Gastrocnemius medialis (tissue), 4 donors: ENCODE data around the gene RAPGEF1. TPM values are rescaled to one million over a fixed set of nuclear protein-coding genes. Genes with fewer than 3 reads are reported as not detected.

ENCODE experiments used
- ATAC-seq, 2 donors: fragments of 150-250 bp; one replicate each; pipeline ENCODE4 v1.9.1; 2016
- DNase-seq, 2 donors: peaks; one replicate each; pipeline ENCODE4 v3.0.0-alpha.2; 2019
- H3K27ac ChIP-seq, 4 donors: fragments of 200-600 bp; sonication (generic); 1 replicate in 1 of 4; 2 replicates in 3 of 4; pipeline ENCODE4 v1.5.1; 2016 to 2018; ENCODE audit warnings: mild to moderate bottlenecking in 2 of 4, moderate library complexity in 1 of 4
- H3K27me3 ChIP-seq, 3 donors: fragments of 200-600 bp; sonication (generic) in 2 of 3; 1 replicate in 1 of 3; 2 replicates in 2 of 3; pipeline versions ENCODE4 v1.5.1 to v1.6.0; 2016 to 2019; ENCODE audit warnings: mild to moderate bottlenecking in 1 of 3, moderate library complexity in 1 of 3
- H3K36me3 ChIP-seq, 2 donors: fragments of 200-600 bp; sonication (generic) in 1 of 2; one replicate each; pipeline ENCODE4 v1.5.1; 2017 to 2018
- H3K4me1 ChIP-seq, 2 donors: fragments of 200-600 bp; sonication (generic) in 1 of 2; one replicate each; pipeline ENCODE4 v1.5.1; 2016 to 2017; ENCODE audit warnings: mild to moderate bottlenecking in 2 of 2
- H3K4me3 ChIP-seq, 4 donors: fragments of 200-600 bp; sonication (generic) in 3 of 4; 1 replicate in 1 of 4; 2 replicates in 3 of 4; pipeline ENCODE4 v1.5.1; 2016 to 2019; ENCODE audit warnings: mild to moderate bottlenecking in 2 of 4
- H3K9me3 ChIP-seq, 3 donors: fragments of 200-600 bp; sonication (generic) in 2 of 3; 1 replicate in 1 of 3; 2 replicates in 2 of 3; pipeline ENCODE4 v1.5.1; 2016 to 2019
- POLR2A ChIP-seq, 2 donors: fragments of 450-650 bp; IDR thresholded peaks; one replicate each; pipeline ENCODE4 v1.6.1; 2017; ENCODE audit warnings: antibody characterized with exemption in 2 of 2, mild to moderate bottlenecking in 2 of 2, moderate library complexity in 2 of 2
- in situ Hi-C, 4 donors: fragments of 200-750 bp; cut with MboI; loops; one replicate each; pipeline versions ENCODE4 v1.15.0 to v1.8.0; 2017; ENCODE audit warnings: low sequenced_read_pairs in 4 of 4
- intact Hi-C: fragments of 100-400 bp; cut with DNase I; formaldehyde crosslinking; loops from one replicate; pipeline ENCODE4 v1.15.1; 2023; ENCODE audit warnings: low total_unique reads
- total RNA-seq, 4 donors: library from RNA; depleted of rRNA; stranded (reverse); fragments of >200 nt; gene quantifications; one replicate each; pipeline versions ENCODE4 v1.1.0 to v1.2.3, GENCODE V29; 2016
- TF ChIP-seq, protein P1 (sequence below), 5 experiments: fragments of 450-650 bp in 3 of 5; fragments of 200-600 bp in 2 of 5; sonication (generic) in 2 of 5; IDR thresholded peaks in 4 of 5; conservative IDR thresholded peaks in 1 of 5; 1 replicate in 4 of 5; 2 replicates in 1 of 5; pipeline ENCODE4 v1.5.1; 2016 to 2019; ENCODE audit warnings: antibody characterized with exemption in 5 of 5, mild to moderate bottlenecking in 3 of 5, moderate library complexity in 3 of 5

The RAPGEF1 gene
- total RNA-seq, 4 donors from 2014 or later, result 123 to 296 (median 217) TPM

DNA sequence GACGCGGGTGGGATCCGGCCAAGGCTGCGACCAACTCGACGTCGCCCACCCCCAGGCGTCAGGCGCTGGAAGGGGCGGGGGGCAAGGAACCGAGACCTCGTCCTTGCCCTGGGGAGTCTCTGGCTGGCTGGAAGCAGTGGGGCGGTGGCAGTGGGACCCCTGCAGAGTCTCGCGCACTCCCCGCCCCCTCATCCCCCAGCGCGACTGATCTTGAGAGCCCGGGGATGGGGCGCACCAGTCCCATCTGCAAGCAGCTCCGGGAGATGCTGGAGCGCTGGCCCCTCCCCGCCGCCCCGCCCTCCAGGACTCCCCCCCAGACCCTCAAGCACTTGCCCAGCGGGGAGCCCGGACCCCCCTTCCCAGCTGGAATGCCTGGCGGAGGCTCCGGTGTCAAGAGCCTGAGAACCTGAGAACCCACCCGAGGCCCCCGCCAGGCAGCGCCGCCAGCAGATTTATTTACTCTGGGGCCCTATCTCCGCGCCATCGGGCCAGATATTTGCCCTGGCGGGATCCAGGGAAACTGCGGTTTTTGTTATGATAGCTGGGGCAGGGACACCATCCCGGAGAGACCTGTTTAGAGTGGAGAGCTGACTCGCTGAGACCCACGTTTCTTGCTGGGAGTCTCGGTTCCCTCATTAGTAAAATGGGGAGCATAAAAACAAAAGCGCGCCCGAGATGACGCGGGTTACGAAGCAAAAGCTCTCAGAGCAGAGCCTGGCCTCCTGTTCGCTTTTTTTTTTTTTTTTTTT is 193.4 kb downstream of the RAPGEF1 start:
- Histone ChIP-seq H3K27ac (no peak overlapping the region), H3K9me3 (peaks cover 0 to 11% (median 4%) of the 10 kb centered on the region in 3 donors), H3K4me3 (peak overlapping the region in 1 of 4 donors; percentile 15), H3K4me1 (peaks cover 0 to 5% of the 10 kb centered on the region in 2 donors), H3K27me3 (peaks cover 40 to 87% (median 53%) of the 10 kb centered on the region in 3 donors), H3K36me3 (no peaks in the 10 kb centered on the region)
- DNase-seq (no peak), ATAC-seq (peak in 1 of 2 donors; percentile 23)
- no peak for TF ChIP-seq POLR2A (IDR thresholded peaks at IDR 0.05)
- TF ChIP-seq, protein P1, sequence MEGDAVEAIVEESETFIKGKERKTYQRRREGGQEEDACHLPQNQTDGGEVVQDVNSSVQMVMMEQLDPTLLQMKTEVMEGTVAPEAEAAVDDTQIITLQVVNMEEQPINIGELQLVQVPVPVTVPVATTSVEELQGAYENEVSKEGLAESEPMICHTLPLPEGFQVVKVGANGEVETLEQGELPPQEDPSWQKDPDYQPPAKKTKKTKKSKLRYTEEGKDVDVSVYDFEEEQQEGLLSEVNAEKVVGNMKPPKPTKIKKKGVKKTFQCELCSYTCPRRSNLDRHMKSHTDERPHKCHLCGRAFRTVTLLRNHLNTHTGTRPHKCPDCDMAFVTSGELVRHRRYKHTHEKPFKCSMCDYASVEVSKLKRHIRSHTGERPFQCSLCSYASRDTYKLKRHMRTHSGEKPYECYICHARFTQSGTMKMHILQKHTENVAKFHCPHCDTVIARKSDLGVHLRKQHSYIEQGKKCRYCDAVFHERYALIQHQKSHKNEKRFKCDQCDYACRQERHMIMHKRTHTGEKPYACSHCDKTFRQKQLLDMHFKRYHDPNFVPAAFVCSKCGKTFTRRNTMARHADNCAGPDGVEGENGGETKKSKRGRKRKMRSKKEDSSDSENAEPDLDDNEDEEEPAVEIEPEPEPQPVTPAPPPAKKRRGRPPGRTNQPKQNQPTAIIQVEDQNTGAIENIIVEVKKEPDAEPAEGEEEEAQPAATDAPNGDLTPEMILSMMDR (IDR thresholded peaks at IDR 0.05 in 4 of 5, conservative IDR thresholded peaks at IDR 0.05 in 1 of 5), result peak in 1 of 5 experiments; percentile 20
- in situ Hi-C loops (no loop called here), intact Hi-C loops (no loop called here)

- H3K27ac ChIP-seq, result no peak overlapping the region
- H3K4me3 ChIP-seq, result no peak overlapping the region
- peaks cover 0 to 11% (median 4%) of the 10 kb centered on the region in 3 donors for H3K9me3 ChIP-seq
- in situ Hi-C loops (no loop called here), intact Hi-C loops (no loop called here)
- peaks cover 0 to 5% of the 10 kb centered on the region in 2 donors for H3K4me1 ChIP-seq
- DNase-seq, result no peak
- TF ChIP-seq POLR2A (IDR thresholded peaks at IDR 0.05), result no peak
- TF ChIP-seq, protein P1 (IDR thresholded peaks at IDR 0.05 in 4 of 5, conservative IDR thresholded peaks at IDR 0.05 in 1 of 5), result no peak
- peaks cover 40 to 81% (median 53%) of the 10 kb centered on the region in 3 donors for H3K27me3 ChIP-seq
- no peaks in the 10 kb centered on the region for H3K36me3 ChIP-seq
- ATAC-seq, result no peak
Observed at GRCh38 chr9:131545786-131546335, 194.0 kb downstream of the RAPGEF1 start.

GRCh38 chr9:131545003-131545785 is 194.7 kb downstream of the RAPGEF1 start, which contains the start of gene PRRT1B:
TSS of gene PRRT1B (plus strand) at chr9:131545523. CDS start at chr9:131545616, 93 bp downstream.
- peaks cover 0 to 5% of the 10 kb centered on the region in 2 donors for H3K4me1 ChIP-seq
- peaks cover 40 to 75% (median 49%) of the 10 kb centered on the region in 3 donors for H3K27me3 ChIP-seq
- H3K27ac ChIP-seq, result no peak within 1 kb of the TSS
- intact Hi-C loops (no loop called here), in situ Hi-C loops (no loop called here)
- peaks cover 0 to 11% (median 4%) of the 10 kb centered on the region in 3 donors for H3K9me3 ChIP-seq
- TF ChIP-seq, protein P1 (IDR thresholded peaks at IDR 0.05 in 4 of 5, conservative IDR thresholded peaks at IDR 0.05 in 1 of 5), result no peak
- no peak for TF ChIP-seq POLR2A (IDR thresholded peaks at IDR 0.05)
- H3K4me3 ChIP-seq, result no peak within 1 kb of the TSS
- DNase-seq (no peak), ATAC-seq (no peak)
- no peaks in the 10 kb centered on the region for H3K36me3 ChIP-seq

DNA sequence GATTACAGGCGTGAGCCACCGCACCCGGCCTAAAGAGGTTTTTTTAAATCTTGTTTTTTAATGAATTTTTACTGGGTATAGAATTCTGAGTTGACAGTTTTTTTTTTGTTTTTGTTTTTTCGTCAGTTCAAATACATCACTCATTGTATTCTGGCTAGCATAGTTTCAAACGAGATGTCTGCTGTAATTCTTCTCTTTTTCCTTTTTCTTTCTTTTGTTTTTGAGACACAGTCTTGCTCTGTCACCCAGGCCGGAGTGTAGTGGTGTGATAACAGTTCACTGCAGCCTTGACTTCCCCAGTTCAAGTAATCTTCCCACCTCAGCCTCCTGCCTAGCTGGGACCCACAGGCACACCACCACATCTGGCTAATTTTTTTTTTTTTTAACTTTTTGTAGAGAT is 196.7 kb downstream of the RAPGEF1 start:
- Histone ChIP-seq H3K27me3 (peaks cover 30 to 54% (median 34%) of the 10 kb centered on the region in 3 donors), H3K36me3 (no peaks in the 10 kb centered on the region), H3K9me3 (peaks cover 0 to 11% (median 4%) of the 10 kb centered on the region in 3 donors), H3K4me1 (peaks cover 0 to 5% of the 10 kb centered on the region in 2 donors), H3K27ac (no peak overlapping the region), H3K4me3 (no peak overlapping the region)
- ATAC-seq (no peak), DNase-seq (no peak)
- TF ChIP-seq POLR2A (IDR thresholded peaks at IDR 0.05), result no peak
- TF ChIP-seq, protein P1 (IDR thresholded peaks at IDR 0.05 in 4 of 5, conservative IDR thresholded peaks at IDR 0.05 in 1 of 5), result no peak
- intact Hi-C loops, result no loop called here
- in situ Hi-C loops, result no loop called here
